ENCODE measurements around the gene SLC25A3. TPM values are rescaled to one million over a fixed set of nuclear protein-coding genes. Genes with fewer than 3 reads are reported as not detected.

SLC25A3 gene
- total RNA-seq, 1 experiment from 2014 or later: 520 TPM

DNA sequence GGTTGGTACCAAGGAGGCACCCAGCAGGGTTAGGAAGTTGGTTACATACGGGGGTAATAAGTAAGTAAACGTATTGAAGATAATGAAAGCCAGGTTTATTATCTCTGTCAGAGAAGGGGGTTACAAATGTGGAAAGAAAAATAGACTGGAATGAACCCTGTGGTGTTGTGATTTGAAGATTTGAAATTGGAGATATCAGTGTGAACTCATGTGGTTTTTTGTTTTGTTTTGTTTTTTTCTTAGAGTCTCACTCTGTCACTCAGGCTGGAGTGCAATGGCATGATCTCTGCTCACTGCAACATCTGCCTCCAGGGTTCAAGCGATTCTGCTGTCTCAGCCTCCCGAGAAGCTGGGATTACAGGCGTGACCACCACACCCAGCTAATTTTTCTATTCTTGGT, 14.1 kb upstream of the SLC25A3 start:
- Mint-ChIP-seq H3K27ac (ENCODE audit: unreplicated experiment) (no peak overlapping the region), H3K4me3 (ENCODE audit: low read depth, unreplicated experiment) (no peak overlapping the region), H3K4me1 (ENCODE audit: low read depth, unreplicated experiment) (no peaks in the 10 kb centered on the region), H3K9me3 (ENCODE audit: low read depth, unreplicated experiment) (no peaks in the 10 kb centered on the region), H3K36me3 (ENCODE audit: insufficient read depth, unreplicated experiment) (no peaks in the 10 kb centered on the region), H3K27me3 (ENCODE audit: unreplicated experiment) (no peaks in the 10 kb centered on the region)
- BruUV-seq (replicated peaks): no TSS peak
- CTCF ChIA-PET: interaction anchor here (0.9 kb wide), 1 partner anchor 12 kb away, joined by 3 read pairs; no protein-coding TSS in a partner anchor
- TF ChIP-seq CTCF (IDR thresholded peaks at IDR 0.05; ENCODE audit: unreplicated experiment): no peak
- intact Hi-C loops (cut with micrococcal nuclease; ENCODE audit: unreplicated experiment): no loop called here
- no peak for DNase-seq

GRCh38 chr12:98579835-98580234, 13.7 kb upstream of the SLC25A3 start:
- H3K27ac Mint-ChIP-seq (ENCODE audit: unreplicated experiment): no peak overlapping the region
- H3K27me3 Mint-ChIP-seq (ENCODE audit: unreplicated experiment): no peaks in the 10 kb centered on the region
- H3K4me3 Mint-ChIP-seq (ENCODE audit: low read depth, unreplicated experiment): no peak overlapping the region
- no TSS peak for BruUV-seq (replicated peaks)
- intact Hi-C loops (cut with micrococcal nuclease; ENCODE audit: unreplicated experiment): no loop called here
- no peaks in the 10 kb centered on the region for H3K36me3 Mint-ChIP-seq (ENCODE audit: insufficient read depth, unreplicated experiment)
- H3K4me1 Mint-ChIP-seq (ENCODE audit: low read depth, unreplicated experiment): no peaks in the 10 kb centered on the region
- DNase-seq: no peak
- TF ChIP-seq CTCF (IDR thresholded peaks at IDR 0.05; ENCODE audit: unreplicated experiment): no peak
- H3K9me3 Mint-ChIP-seq (ENCODE audit: low read depth, unreplicated experiment): no peaks in the 10 kb centered on the region
- CTCF ChIA-PET: no interaction called here

DNA sequence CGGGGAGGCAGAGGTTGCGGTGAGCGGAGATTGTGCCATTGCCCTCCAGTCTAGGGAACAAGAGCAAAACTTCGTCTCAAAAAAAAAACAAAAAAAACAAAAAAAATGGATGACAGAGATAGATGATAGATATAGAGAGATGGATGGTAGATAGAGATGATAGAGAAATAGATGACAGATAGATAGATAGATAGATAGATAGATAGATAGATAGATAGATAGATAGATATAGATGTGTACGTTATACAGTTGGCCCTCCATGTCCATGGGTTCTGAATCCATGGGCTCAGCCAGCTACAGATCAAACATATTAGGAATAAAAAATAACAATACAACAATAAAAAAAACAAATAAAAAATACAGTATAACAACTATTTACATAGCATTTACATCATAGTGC, 12.8 kb upstream of the SLC25A3 start:
- no peaks in the 10 kb centered on the region for H3K9me3 Mint-ChIP-seq (ENCODE audit: low read depth, unreplicated experiment)
- H3K36me3 Mint-ChIP-seq (ENCODE audit: insufficient read depth, unreplicated experiment): no peaks in the 10 kb centered on the region
- DNase-seq: no peak
- H3K27me3 Mint-ChIP-seq (ENCODE audit: unreplicated experiment): no peaks in the 10 kb centered on the region
- intact Hi-C loops (cut with micrococcal nuclease; ENCODE audit: unreplicated experiment): no loop called here
- H3K4me1 Mint-ChIP-seq (ENCODE audit: low read depth, unreplicated experiment): no peaks in the 10 kb centered on the region
- no peak overlapping the region for H3K4me3 Mint-ChIP-seq (ENCODE audit: low read depth, unreplicated experiment)
- CTCF ChIA-PET: no interaction called here
- no peak for TF ChIP-seq CTCF (IDR thresholded peaks at IDR 0.05; ENCODE audit: unreplicated experiment)
- H3K27ac Mint-ChIP-seq (ENCODE audit: unreplicated experiment): no peak overlapping the region
- BruUV-seq (replicated peaks): no TSS peak

DNA sequence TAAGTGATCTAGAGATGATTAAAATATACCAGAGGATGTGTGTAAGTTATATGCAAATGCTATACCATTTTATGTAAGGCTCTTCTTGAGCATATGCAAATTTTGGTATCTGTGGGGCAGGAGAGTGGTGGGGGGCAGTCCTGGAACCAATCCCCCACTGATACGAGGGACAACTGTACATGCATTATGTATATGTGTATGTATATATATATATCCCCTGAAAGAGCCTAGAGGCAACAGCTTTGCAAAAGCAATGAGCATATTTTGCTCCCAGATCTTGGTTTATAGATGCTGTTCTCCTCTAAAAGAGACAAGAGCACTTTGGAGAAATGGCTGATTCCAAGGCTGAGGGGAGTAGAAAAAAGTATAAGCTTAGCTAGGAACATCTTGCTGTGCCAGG, 12.4 kb upstream of the SLC25A3 start:
- TF ChIP-seq CTCF (IDR thresholded peaks at IDR 0.05; ENCODE audit: unreplicated experiment): no peak
- DNase-seq: no peak
- Mint-ChIP-seq H3K4me3 (ENCODE audit: low read depth, unreplicated experiment) (no peak overlapping the region), H3K9me3 (ENCODE audit: low read depth, unreplicated experiment) (no peaks in the 10 kb centered on the region), H3K27me3 (ENCODE audit: unreplicated experiment) (no peaks in the 10 kb centered on the region), H3K4me1 (ENCODE audit: low read depth, unreplicated experiment) (no peaks in the 10 kb centered on the region), H3K27ac (ENCODE audit: unreplicated experiment) (no peak overlapping the region), H3K36me3 (ENCODE audit: insufficient read depth, unreplicated experiment) (no peaks in the 10 kb centered on the region)
- intact Hi-C loops (cut with micrococcal nuclease; ENCODE audit: unreplicated experiment): no loop called here
- BruUV-seq (replicated peaks): no TSS peak
- CTCF ChIA-PET: no interaction called here

DNA sequence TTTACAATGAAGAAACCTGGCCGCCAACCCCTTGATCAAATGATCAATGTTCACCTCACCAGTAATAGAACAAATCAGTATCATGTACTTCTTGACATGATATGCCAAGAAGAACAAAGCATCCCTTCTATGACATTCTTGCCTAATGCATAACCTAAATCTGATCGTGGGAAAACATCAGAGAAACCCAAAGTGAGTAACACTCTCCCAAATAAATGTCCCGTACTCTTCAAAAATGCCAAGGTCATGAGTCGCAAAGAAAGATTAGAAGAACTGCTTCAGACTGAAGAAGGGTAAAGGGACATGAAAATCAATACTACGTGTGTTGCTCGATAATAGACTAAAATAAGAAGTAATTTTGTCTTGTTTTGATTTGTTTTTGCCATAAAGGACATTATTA, 11.4 kb upstream of the SLC25A3 start:
- Mint-ChIP-seq H3K27me3 (ENCODE audit: unreplicated experiment) (no peaks in the 10 kb centered on the region), H3K36me3 (ENCODE audit: insufficient read depth, unreplicated experiment) (no peaks in the 10 kb centered on the region), H3K9me3 (ENCODE audit: low read depth, unreplicated experiment) (no peaks in the 10 kb centered on the region), H3K4me3 (ENCODE audit: low read depth, unreplicated experiment) (no peak overlapping the region), H3K27ac (ENCODE audit: unreplicated experiment) (no peak overlapping the region), H3K4me1 (ENCODE audit: low read depth, unreplicated experiment) (no peaks in the 10 kb centered on the region)
- TF ChIP-seq CTCF (IDR thresholded peaks at IDR 0.05; ENCODE audit: unreplicated experiment): no peak
- CTCF ChIA-PET: no interaction called here
- no TSS peak for BruUV-seq (replicated peaks)
- intact Hi-C loops (cut with micrococcal nuclease; ENCODE audit: unreplicated experiment): no loop called here
- DNase-seq: no peak

Measured in Calu3 (cell line).